HG03460 (cell line): ENCODE data around the gene SPI1.
"Not testable (repeated sequence)": the region's sequence is repeated elsewhere in the genome, so short reads cannot be mapped to it uniquely, and the experiment has no call there.

Experiments
- ATAC-seq: cut with Tn5 transposase; IDR thresholded peaks from one replicate; pipeline ENCODE4 v1.9.1; 2021; ENCODE audit not compliant: unreplicated experiment

SPI1 gene

GRCh38 chr11:47342854-47343253 is 35.5 kb downstream of the SPI1 start:
- ATAC-seq = no peak

DNA sequence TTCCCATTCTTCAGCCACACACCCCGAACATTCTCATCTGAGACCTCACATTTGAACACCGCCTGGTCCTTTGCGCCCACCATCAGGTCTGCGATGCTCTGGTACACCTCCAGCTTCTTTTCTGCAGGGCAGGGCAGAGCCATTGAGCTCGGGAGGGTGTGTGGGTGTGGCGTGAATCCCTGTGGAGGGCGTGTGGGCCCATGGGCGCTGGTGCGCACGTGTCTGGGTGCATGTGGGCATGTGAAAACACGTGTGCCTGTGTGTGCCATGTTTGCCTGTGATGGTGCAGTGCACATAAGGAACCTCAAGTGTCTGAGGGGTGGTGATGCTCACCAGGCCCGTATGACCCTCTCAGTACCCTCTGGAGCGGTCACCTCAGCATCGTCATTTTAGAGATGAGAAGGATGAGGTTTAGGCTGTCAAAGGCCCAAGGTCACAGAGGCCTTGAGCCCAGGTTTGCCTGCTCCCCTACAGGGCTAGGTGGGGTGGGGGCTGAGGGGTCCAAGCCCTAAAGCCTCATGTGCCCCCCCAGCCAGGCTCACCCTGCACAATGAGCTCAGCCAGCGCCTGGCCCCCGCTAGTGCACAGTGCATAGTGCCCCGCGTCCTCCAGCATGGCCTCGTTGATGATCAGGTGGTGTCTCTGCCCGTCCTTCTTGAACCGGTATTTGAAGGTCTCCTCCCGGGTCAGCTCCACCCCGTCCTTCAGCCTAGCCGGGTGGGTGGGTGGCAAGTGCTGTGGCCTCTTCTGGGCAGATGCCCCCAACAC is 36.1 kb downstream of the SPI1 start:
- ATAC-seq = no peak

DNA sequence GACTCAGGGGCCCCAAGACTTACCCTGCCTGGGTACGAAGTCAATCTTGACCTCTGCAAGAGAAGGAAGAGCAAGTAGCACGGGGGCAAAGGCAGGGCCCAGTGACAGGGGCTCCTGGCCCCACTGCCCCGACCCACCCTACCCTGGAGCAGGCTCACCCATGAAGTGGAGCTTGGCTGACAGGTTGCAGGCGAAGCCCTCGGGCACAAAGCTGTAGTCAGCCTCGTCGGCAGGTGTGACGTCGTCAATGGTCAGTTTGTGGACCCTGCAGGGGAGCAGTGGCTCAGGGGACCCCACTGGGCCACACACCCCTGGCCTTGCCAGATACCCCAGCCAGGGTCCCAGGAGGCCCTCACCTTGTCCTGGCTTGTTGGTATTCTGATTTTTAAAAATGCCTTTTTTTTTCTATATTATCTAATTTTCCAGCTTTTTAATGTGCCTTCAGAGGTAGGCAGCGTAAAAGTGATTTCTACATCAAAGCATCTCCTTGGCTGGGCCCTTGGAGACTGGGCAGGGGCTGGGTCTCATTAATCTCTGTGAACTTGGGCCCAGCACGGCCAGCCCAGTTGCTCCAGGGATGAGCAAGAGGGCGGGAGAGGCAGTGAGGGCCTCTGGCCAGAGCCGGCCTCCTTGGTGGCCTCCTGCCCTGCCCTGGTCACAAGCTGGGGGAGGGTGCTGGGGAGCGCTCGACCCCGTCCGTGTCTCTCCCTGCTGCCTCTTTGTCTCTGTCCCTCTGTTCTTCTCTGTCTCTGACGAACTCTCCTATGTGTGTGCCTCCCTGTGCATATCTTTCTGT is 37.2 kb downstream of the SPI1 start:
- ATAC-seq = no peak

- ATAC-seq = no peak
Observed at GRCh38 chr11:47340010-47340409, 38.3 kb downstream of the SPI1 start.

- no peak for ATAC-seq
Observed at GRCh38 chr11:47338396-47339241, 39.7 kb downstream of the SPI1 start.

DNA sequence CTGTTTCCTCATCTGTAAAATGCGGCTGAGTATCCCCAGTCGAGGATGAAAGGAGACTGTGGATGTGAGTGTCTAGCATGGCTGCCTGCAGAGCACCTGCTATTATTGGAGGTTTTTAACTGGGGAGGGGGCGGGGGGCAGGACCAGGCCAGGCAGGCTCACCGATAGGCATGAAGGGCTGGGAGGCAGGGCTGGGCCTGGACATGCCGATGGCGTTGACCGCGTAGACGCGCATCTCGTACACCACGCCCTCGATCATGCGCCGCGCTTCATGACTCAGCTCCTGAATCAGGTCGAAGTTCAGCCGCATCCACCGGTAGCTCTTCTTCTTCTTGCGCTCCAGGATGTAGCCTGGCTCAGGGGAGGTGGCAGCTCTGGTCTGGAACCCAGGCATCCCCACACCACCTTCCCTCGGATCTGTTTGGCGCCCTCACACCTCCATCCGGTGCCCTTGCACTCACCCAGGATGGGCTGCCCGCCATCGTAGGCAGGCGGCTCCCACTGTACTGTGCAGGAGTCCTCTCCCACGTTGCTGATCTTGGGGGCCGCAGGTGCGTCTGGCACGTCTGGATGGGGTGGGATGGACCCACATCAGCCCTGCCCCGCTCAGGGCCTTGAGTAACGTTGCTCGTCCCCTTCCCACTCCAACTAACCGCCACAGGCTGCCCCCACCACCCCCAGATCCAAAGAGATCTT is 41.0 kb downstream of the SPI1 start:
- no peak for ATAC-seq

- no peak for ATAC-seq
Observed at GRCh38 chr11:47336595-47336994, 41.8 kb downstream of the SPI1 start.

GRCh38 chr11:47335733-47336132 is 42.6 kb downstream of the SPI1 start:
- no peak for ATAC-seq

- ATAC-seq = not testable (repeated sequence)
Observed at GRCh38 chr11:47334699-47335411, 43.5 kb downstream of the SPI1 start.

DNA sequence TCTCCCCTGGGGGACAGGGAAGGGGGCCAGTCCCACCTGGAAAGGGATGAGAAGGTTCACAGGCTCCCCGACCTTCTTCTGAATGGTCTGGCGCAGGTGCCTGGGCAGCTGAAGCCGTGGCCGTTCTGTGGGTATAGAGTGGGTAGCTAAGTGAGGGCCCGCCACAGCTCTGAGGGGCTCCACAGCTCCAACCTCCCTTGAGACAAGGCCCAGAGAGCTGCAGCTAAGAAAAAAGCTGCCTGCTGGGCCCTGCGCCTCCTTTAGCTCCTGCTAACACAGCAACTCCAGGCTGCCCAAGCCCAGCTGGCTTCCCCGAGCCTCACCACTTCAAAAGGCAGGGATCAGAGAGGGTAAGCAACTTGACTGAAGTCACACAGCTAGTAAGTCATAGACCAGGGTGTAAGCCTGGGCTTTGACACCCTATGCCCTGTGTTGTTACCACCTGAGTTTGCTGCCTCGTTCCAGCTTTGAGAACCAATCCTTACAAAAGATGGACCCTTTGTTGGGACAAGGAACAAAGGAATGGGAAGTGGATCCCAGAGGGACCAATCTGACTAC is 44.4 kb downstream of the SPI1 start:
- no peak for ATAC-seq

DNA sequence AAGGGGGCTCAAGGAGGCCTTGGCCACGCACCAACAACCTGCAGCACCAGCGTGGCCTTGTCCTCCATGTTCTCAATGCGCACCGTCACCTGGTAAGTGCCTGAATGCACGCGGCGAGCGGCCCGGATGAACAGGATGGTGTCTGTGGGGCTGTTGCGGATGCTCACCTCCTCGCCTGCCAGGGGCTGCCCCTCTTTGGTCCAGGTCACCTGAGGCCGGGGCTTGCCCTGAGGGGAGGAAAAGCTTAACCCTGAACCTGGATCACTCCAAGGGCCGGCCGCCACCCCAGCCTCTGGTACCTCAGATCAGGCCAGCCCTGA is 44.9 kb downstream of the SPI1 start:
- ATAC-seq = no peak

- no peak for ATAC-seq
Observed at GRCh38 chr11:47332791-47333525, 45.4 kb downstream of the SPI1 start.

GRCh38 chr11:47332303-47332711 is 46.0 kb downstream of the SPI1 start:
- ATAC-seq = no peak

DNA sequence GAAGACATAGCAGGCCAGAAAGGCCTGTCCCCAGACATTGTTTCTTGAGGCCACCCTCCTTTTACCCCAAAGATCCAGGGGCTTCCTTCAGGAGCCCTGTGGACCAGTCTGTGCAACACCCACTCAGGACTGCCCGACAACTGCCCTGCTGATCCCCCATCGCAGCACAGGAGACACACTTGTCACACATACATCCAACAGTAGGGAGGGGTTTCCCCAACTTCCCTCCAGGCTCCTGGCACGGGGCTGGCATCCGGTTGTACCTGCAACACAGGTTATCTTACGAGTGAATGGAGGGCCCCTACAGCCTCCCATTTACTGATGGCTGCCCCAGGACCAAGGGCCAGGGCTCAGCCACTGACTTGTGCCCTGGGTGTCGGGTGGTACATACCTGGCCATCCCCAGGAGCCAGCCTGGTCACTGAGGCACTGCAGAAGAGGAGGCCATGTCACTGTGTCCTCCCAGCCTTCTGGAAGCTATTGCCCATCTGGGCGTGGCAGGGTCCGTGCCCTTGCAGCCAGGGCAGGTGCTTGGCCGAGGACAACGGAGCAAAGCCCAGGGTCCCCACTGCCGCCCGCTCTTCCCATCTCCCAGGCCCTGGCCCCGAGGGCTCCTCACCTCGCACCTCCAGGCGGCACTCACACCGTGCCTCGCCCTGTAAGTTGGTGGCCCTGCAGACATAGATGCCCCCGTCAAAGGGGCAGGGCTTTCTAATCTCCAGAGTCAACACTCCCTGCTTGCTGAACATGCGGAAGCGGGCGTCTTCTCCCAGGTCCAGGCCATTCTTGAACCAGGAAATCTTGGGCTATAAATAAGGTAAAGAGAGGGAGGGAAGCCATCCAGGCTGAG is 46.7 kb downstream of the SPI1 start:
- no peak for ATAC-seq

- ATAC-seq = no peak
Observed at GRCh38 chr11:47329987-47330931, 48.1 kb downstream of the SPI1 start.

- no peak for ATAC-seq
Observed at GRCh38 chr11:47329431-47329986, 48.8 kb downstream of the SPI1 start.
